HFF-Myc (cell line): ENCODE data around the gene DIPK2B.

Experiments
- DNase-seq: peaks from one replicate; pipeline ENCODE4 v3.0.0-alpha.2; 2011; ENCODE audit warnings: low read depth; ENCODE audit errors: extremely low read depth
- H3K4me3 ChIP-seq: replicated peaks from 2 replicates; pipeline ENCODE4 v1.5.1; 2011; ENCODE audit warnings: low read depth, mild to moderate bottlenecking, control low read depth, low read length
- CTCF ChIP-seq: IDR thresholded peaks from 2 replicates; pipeline ENCODE4 v1.5.1; 2012; ENCODE audit warnings: mild to moderate bottlenecking, low read depth, low read length, control low read depth; ENCODE audit errors: missing control alignments

The DIPK2B gene

GRCh38 chrX:45228126-45228525 lies 27.4 kb upstream of the DIPK2B start:
- no peak for TF ChIP-seq CTCF
- DNase-seq: no peak
- no peak overlapping the region for H3K4me3 ChIP-seq

GRCh38 chrX:45208121-45208856 lies 7.6 kb upstream of the DIPK2B start:
- no peak for TF ChIP-seq CTCF

GRCh38 chrX:45202171-45202570 lies 1.5 kb upstream of the DIPK2B start:
- no peak for TF ChIP-seq CTCF
- DNase-seq: no peak
- H3K4me3 ChIP-seq: no peak overlapping the region

More at GRCh38 chrX:45208121-45208856, 7.6 kb upstream of the DIPK2B start:
- no peak overlapping the region for H3K4me3 ChIP-seq
- no peak for DNase-seq

GRCh38 chrX:45198706-45199105 lies 2.0 kb downstream of the DIPK2B start:
- TF ChIP-seq CTCF: no peak
- no peak overlapping the region for H3K4me3 ChIP-seq
- no peak for DNase-seq

- TF ChIP-seq CTCF: no peak
- H3K4me3 ChIP-seq: no peak overlapping the region
- no peak for DNase-seq
Observed at GRCh38 chrX:45198301-45198700, 2.4 kb downstream of the DIPK2B start.

- no peak for TF ChIP-seq CTCF
- H3K4me3 ChIP-seq: no peak overlapping the region
- no peak for DNase-seq
Observed at GRCh38 chrX:45196701-45197100, 4.0 kb downstream of the DIPK2B start.
